SK-N-SH (cell line): ENCODE results near the gene ZNF235.

ENCODE experiments used
- FOSL2 ChIP-seq: IDR thresholded peaks from 2 replicates; pipeline ENCODE4 v1.4.0; 2012; ENCODE audit warnings: low read depth, mild to moderate bottlenecking, moderate library complexity, borderline replicate concordance
- MXI1 ChIP-seq: IDR thresholded peaks from 2 replicates; pipeline ENCODE4 v1.6.1; 2012; ENCODE audit warnings: mild to moderate bottlenecking, low read depth, low read length, improper control_type of control experiment
- RFX5 ChIP-seq: IDR thresholded peaks from 2 replicates; pipeline ENCODE4 v1.6.1; 2012; ENCODE audit warnings: mild to moderate bottlenecking, improper control_type of control experiment, low read length
- RXRA ChIP-seq: IDR thresholded peaks from 2 replicates; pipeline ENCODE4 v1.4.0; 2012; ENCODE audit warnings: low read depth, mild to moderate bottlenecking, borderline replicate concordance
- TF ChIP-seq, protein P1 (sequence below): fragments of 150-350 bp; IDR thresholded peaks from 2 replicates; pipeline ENCODE4 v1.6.1; 2017; ENCODE audit warnings: antibody characterized with exemption, low read length, low read depth, borderline replicate concordance
- TF ChIP-seq, protein P2 (sequence below): fragments of 200-600 bp; sonication (generic); IDR thresholded peaks from 2 replicates; pipeline ENCODE4 v1.6.1; 2017; ENCODE audit warnings: antibody characterized with exemption, mild to moderate bottlenecking, moderate library complexity
- TF ChIP-seq, protein P3 (sequence below): IDR thresholded peaks from 2 replicates; pipeline ENCODE4 v1.4.0; 2012; ENCODE audit warnings: low read depth, borderline replicate concordance
- TF ChIP-seq, protein P4 (sequence below): IDR thresholded peaks from 2 replicates; pipeline ENCODE4 v1.6.1; 2012; ENCODE audit warnings: mild to moderate bottlenecking, low read depth, low read length, moderate library complexity

DNA sequence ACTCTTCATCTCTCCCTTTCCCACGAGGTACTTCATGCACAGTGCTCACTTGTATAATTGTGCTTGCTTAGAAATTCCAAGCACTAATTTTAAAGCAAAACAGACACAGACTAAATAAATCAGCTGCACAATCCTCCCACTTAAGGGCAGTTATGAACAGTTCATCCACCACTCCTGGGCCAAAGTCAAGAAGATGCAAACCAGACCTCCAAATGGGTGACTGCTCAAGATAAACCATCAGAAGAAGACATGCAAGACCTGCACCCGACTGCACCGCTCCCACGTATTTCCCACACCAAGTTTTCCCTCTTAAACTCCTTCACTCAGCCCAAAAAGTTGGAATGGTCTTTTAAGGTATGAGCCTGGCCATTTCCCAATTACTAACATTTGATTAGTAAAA lies 19.9 kb downstream of the ZNF235 start:
- TF ChIP-seq RFX5: no peak
- TF ChIP-seq FOSL2: no peak
- TF ChIP-seq, protein P1, sequence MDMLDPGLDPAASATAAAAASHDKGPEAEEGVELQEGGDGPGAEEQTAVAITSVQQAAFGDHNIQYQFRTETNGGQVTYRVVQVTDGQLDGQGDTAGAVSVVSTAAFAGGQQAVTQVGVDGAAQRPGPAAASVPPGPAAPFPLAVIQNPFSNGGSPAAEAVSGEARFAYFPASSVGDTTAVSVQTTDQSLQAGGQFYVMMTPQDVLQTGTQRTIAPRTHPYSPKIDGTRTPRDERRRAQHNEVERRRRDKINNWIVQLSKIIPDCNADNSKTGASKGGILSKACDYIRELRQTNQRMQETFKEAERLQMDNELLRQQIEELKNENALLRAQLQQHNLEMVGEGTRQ: no peak
- TF ChIP-seq, protein P2, sequence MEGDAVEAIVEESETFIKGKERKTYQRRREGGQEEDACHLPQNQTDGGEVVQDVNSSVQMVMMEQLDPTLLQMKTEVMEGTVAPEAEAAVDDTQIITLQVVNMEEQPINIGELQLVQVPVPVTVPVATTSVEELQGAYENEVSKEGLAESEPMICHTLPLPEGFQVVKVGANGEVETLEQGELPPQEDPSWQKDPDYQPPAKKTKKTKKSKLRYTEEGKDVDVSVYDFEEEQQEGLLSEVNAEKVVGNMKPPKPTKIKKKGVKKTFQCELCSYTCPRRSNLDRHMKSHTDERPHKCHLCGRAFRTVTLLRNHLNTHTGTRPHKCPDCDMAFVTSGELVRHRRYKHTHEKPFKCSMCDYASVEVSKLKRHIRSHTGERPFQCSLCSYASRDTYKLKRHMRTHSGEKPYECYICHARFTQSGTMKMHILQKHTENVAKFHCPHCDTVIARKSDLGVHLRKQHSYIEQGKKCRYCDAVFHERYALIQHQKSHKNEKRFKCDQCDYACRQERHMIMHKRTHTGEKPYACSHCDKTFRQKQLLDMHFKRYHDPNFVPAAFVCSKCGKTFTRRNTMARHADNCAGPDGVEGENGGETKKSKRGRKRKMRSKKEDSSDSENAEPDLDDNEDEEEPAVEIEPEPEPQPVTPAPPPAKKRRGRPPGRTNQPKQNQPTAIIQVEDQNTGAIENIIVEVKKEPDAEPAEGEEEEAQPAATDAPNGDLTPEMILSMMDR: no peak
- TF ChIP-seq, protein P3, sequence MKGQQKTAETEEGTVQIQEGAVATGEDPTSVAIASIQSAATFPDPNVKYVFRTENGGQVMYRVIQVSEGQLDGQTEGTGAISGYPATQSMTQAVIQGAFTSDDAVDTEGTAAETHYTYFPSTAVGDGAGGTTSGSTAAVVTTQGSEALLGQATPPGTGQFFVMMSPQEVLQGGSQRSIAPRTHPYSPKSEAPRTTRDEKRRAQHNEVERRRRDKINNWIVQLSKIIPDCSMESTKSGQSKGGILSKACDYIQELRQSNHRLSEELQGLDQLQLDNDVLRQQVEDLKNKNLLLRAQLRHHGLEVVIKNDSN: no peak
- TF ChIP-seq, protein P4, sequence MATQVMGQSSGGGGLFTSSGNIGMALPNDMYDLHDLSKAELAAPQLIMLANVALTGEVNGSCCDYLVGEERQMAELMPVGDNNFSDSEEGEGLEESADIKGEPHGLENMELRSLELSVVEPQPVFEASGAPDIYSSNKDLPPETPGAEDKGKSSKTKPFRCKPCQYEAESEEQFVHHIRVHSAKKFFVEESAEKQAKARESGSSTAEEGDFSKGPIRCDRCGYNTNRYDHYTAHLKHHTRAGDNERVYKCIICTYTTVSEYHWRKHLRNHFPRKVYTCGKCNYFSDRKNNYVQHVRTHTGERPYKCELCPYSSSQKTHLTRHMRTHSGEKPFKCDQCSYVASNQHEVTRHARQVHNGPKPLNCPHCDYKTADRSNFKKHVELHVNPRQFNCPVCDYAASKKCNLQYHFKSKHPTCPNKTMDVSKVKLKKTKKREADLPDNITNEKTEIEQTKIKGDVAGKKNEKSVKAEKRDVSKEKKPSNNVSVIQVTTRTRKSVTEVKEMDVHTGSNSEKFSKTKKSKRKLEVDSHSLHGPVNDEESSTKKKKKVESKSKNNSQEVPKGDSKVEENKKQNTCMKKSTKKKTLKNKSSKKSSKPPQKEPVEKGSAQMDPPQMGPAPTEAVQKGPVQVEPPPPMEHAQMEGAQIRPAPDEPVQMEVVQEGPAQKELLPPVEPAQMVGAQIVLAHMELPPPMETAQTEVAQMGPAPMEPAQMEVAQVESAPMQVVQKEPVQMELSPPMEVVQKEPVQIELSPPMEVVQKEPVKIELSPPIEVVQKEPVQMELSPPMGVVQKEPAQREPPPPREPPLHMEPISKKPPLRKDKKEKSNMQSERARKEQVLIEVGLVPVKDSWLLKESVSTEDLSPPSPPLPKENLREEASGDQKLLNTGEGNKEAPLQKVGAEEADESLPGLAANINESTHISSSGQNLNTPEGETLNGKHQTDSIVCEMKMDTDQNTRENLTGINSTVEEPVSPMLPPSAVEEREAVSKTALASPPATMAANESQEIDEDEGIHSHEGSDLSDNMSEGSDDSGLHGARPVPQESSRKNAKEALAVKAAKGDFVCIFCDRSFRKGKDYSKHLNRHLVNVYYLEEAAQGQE: no peak
- no peak for TF ChIP-seq RXRA
- TF ChIP-seq MXI1: no peak
